ENCODE results near the gene RICTOR. TPM values are rescaled to one million over a fixed set of nuclear protein-coding genes. Genes with fewer than 3 reads are reported as not detected.

The RICTOR gene
- total RNA-seq, 2 donors from 2014 or later: 27.6 to 31.8 TPM

- Histone ChIP-seq H3K9ac (ENCODE audit: extremely low read depth, low read length, poor library complexity, severe bottlenecking) (no peak overlapping the region), H3K36me3 (ENCODE audit: control insufficient read depth, insufficient read depth, low read length) (no peaks in the 10 kb centered on the region), H3K27me3 (ENCODE audit: control insufficient read depth, insufficient read depth, low read length, poor library complexity, severe bottlenecking) (no peaks in the 10 kb centered on the region), H3K9me3 (ENCODE audit: control insufficient read depth, low read length) (no peaks in the 10 kb centered on the region), H3K4me1 (ENCODE audit: control insufficient read depth, insufficient read depth, low read length) (no peaks in the 10 kb centered on the region), H3K4me3 (ENCODE audit: low read length) (no peak overlapping the region), H3K27ac (ENCODE audit: low read depth, low read length) (no peak overlapping the region)
- Mint-ChIP-seq H3K4me1 (no peaks in the 10 kb centered on the region), H3K9me3 (no peaks in the 10 kb centered on the region), H3K4me3 (no peak overlapping the region), H3K27ac (no peak overlapping the region), H3K36me3 (ENCODE audit: low read depth) (no peaks in the 10 kb centered on the region), H3K27me3 (ENCODE audit: insufficient read depth) (no peaks in the 10 kb centered on the region)
- TF ChIP-seq CTCF (conservative IDR thresholded peaks at IDR 0.05): no peak
- WGBS, 2 experiments (ENCODE audit: insufficient coverage in 1 of 2, insufficient read length in 1 of 2): 86 to 100% methylated on average over 1 of the region's 1 CpG
- no peak for DNase-seq
Observed at GRCh38 chr5:39121315-39121714, 47.1 kb upstream of the RICTOR start.

GRCh38 chr5:39120052-39120420 is 45.8 kb upstream of the RICTOR start:
- H3K36me3 ChIP-seq (ENCODE audit: control insufficient read depth, insufficient read depth, low read length): no peaks in the 10 kb centered on the region
- 86% methylated on average over 1 of the region's 1 CpG; no CpG with 5 or more reads in 1 of the 2 experiments for WGBS, 2 experiments (ENCODE audit: insufficient coverage in 1 of 2, insufficient read length in 1 of 2)
- H3K4me1 Mint-ChIP-seq: no peaks in the 10 kb centered on the region
- TF ChIP-seq CTCF (conservative IDR thresholded peaks at IDR 0.05): no peak
- H3K27ac Mint-ChIP-seq: no peak overlapping the region
- no peak overlapping the region for H3K4me3 Mint-ChIP-seq
- no peaks in the 10 kb centered on the region for H3K36me3 Mint-ChIP-seq (ENCODE audit: low read depth)
- no peaks in the 10 kb centered on the region for H3K27me3 ChIP-seq (ENCODE audit: control insufficient read depth, insufficient read depth, low read length, poor library complexity, severe bottlenecking)
- H3K4me1 ChIP-seq (ENCODE audit: control insufficient read depth, insufficient read depth, low read length): no peaks in the 10 kb centered on the region
- no peak overlapping the region for H3K9ac ChIP-seq (ENCODE audit: extremely low read depth, low read length, poor library complexity, severe bottlenecking)
- no peak for DNase-seq
- H3K27me3 Mint-ChIP-seq (ENCODE audit: insufficient read depth): no peaks in the 10 kb centered on the region
- no peaks in the 10 kb centered on the region for H3K9me3 Mint-ChIP-seq
- H3K4me3 ChIP-seq (ENCODE audit: low read length): no peak overlapping the region
- no peaks in the 10 kb centered on the region for H3K9me3 ChIP-seq (ENCODE audit: control insufficient read depth, low read length)
- H3K27ac ChIP-seq (ENCODE audit: low read depth, low read length): no peak overlapping the region

GRCh38 chr5:39119404-39120051 is 45.3 kb upstream of the RICTOR start:
- Histone ChIP-seq H3K27ac (ENCODE audit: low read depth, low read length) (no peak overlapping the region), H3K36me3 (ENCODE audit: control insufficient read depth, insufficient read depth, low read length) (no peaks in the 10 kb centered on the region), H3K4me1 (ENCODE audit: control insufficient read depth, insufficient read depth, low read length) (no peaks in the 10 kb centered on the region), H3K9ac (ENCODE audit: extremely low read depth, low read length, poor library complexity, severe bottlenecking) (no peak overlapping the region), H3K9me3 (ENCODE audit: control insufficient read depth, low read length) (no peaks in the 10 kb centered on the region), H3K27me3 (ENCODE audit: control insufficient read depth, insufficient read depth, low read length, poor library complexity, severe bottlenecking) (no peaks in the 10 kb centered on the region), H3K4me3 (ENCODE audit: low read length) (no peak overlapping the region)
- no peak overlapping the region for H3K27ac Mint-ChIP-seq
- H3K9me3 Mint-ChIP-seq: no peaks in the 10 kb centered on the region
- no peaks in the 10 kb centered on the region for H3K27me3 Mint-ChIP-seq (ENCODE audit: insufficient read depth)
- no peak for DNase-seq
- no peaks in the 10 kb centered on the region for H3K4me1 Mint-ChIP-seq
- no peak overlapping the region for H3K4me3 Mint-ChIP-seq
- WGBS, 2 experiments (ENCODE audit: insufficient coverage in 1 of 2, insufficient read length in 1 of 2): 95% methylated on average over 2 of the region's 3 CpGs; no CpG with 5 or more reads in 1 of the 2 experiments
- no peak for TF ChIP-seq CTCF (conservative IDR thresholded peaks at IDR 0.05)
- H3K36me3 Mint-ChIP-seq (ENCODE audit: low read depth): no peaks in the 10 kb centered on the region

Data from endodermal cell (in vitro differentiated cells).